Suprapubic skin (tissue), 4 donors: ENCODE measurements around the gene LINGO1.

Source experiments
- EP300 ChIP-seq: sonication (generic); formaldehyde crosslinking; IDR thresholded peaks from one replicate; pipeline ENCODE4 v1.6.1; 2017; ENCODE audit warnings: antibody characterized with exemption
- POLR2A ChIP-seq, 2 donors: fragments of 450-650 bp; IDR thresholded peaks; one replicate each; pipeline ENCODE4 v1.6.1; 2017; ENCODE audit warnings: antibody characterized with exemption in 2 of 2, mild to moderate bottlenecking in 2 of 2, moderate library complexity in 2 of 2
- POLR2AphosphoS5 ChIP-seq, 3 donors: sonication (generic); formaldehyde crosslinking; IDR thresholded peaks; one replicate each; pipeline ENCODE4 v1.6.1; 2017; ENCODE audit warnings: antibody characterized with exemption in 3 of 3
- TF ChIP-seq, protein P1 (sequence below), 2 donors: fragments of 200-600 bp in 1 of 2; fragments of 450-650 bp in 1 of 2; sonication (generic) in 1 of 2; IDR thresholded peaks; one replicate each; pipeline ENCODE4 v1.5.1; 2016 to 2019; ENCODE audit warnings: antibody characterized with exemption in 2 of 2, mild to moderate bottlenecking in 1 of 2, moderate library complexity in 1 of 2

DNA sequence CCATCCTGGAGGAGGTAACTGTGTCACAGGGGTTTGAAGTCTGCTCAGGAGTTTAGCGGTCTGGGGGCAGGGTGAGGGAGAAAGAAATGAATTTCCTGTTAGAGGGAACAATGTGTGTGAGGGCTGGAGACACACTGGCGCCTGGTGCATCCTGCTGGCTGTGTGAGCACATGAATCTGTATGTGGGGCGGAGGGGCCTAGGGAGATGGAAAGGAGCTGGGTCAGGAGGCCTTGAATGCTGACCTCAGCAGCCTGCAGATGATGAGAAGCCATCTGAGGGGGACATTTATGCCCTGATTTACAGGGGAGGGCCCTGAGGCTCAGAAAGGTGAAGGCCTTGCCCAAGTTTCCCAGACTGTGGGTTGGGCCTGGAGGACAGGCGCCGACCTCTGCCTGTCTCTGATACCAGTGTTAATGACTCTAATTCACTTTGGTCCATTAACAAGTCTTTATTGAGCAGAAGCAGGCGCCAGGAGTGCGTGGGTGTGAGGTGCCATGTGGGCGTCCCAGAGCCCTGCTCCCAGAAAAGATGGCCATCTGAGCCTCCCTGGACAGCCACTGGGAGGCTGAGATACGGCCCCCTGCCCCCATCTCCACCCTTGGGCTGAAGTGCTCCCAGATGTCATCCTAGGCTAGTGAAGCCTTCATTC, 34.8 kb downstream of the LINGO1 start:
- no peak for TF ChIP-seq EP300
- TF ChIP-seq, protein P1, sequence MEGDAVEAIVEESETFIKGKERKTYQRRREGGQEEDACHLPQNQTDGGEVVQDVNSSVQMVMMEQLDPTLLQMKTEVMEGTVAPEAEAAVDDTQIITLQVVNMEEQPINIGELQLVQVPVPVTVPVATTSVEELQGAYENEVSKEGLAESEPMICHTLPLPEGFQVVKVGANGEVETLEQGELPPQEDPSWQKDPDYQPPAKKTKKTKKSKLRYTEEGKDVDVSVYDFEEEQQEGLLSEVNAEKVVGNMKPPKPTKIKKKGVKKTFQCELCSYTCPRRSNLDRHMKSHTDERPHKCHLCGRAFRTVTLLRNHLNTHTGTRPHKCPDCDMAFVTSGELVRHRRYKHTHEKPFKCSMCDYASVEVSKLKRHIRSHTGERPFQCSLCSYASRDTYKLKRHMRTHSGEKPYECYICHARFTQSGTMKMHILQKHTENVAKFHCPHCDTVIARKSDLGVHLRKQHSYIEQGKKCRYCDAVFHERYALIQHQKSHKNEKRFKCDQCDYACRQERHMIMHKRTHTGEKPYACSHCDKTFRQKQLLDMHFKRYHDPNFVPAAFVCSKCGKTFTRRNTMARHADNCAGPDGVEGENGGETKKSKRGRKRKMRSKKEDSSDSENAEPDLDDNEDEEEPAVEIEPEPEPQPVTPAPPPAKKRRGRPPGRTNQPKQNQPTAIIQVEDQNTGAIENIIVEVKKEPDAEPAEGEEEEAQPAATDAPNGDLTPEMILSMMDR (IDR thresholded peaks at IDR 0.05): no peak
- no peak for TF ChIP-seq POLR2AphosphoS5 (IDR thresholded peaks at IDR 0.05)
- TF ChIP-seq POLR2A (IDR thresholded peaks at IDR 0.05): no peak
